Omental fat pad (tissue), 4 donors: Measurements from ENCODE around the gene HSP90AA1. TPM values are rescaled to one million over a fixed set of nuclear protein-coding genes. Genes with fewer than 3 reads are reported as not detected.
"Not testable (repeated sequence)": the region's sequence is repeated elsewhere in the genome, so short reads cannot be mapped to it uniquely, and the experiment has no call there.

Experiments
- ATAC-seq: fragments of 150-250 bp; one replicate; pipeline ENCODE4 v1.9.1; 2016; ENCODE audit warnings: mild to moderate bottlenecking, moderate library complexity; ENCODE audit not compliant: low FRiP score
- DNase-seq: peaks from one replicate; pipeline ENCODE4 v3.0.0-alpha.2; 2019; ENCODE audit warnings: low spot score
- CTCF ChIP-seq, 3 donors: fragments of 450-650 bp; IDR thresholded peaks; one replicate each; pipeline ENCODE4 v1.5.1; 2016 to 2017; ENCODE audit warnings: antibody characterized with exemption in 3 of 3, mild to moderate bottlenecking in 3 of 3, moderate library complexity in 2 of 3
- total RNA-seq, 4 donors: library from RNA; depleted of rRNA; stranded (reverse); fragments of >200 nt; gene quantifications; one replicate each; pipeline ENCODE4 v1.1.0, GENCODE V29; 2016

The HSP90AA1 gene
- total RNA-seq, 4 donors from 2014 or later: 453 to 1,533 (median 691) TPM

GRCh38 chr14:102121567-102121966 lies 34.7 kb upstream of the HSP90AA1 start:
- DNase-seq (no peak), ATAC-seq (no peak)
- no peak for TF ChIP-seq CTCF (IDR thresholded peaks at IDR 0.05)

- DNase-seq (no peak), ATAC-seq (no peak)
- TF ChIP-seq CTCF (IDR thresholded peaks at IDR 0.05): no peak
Measured at GRCh38 chr14:102120888-102121287, 34.0 kb upstream of the HSP90AA1 start.

- no peak for TF ChIP-seq CTCF (IDR thresholded peaks at IDR 0.05)
- ATAC-seq: no peak
- no peak for DNase-seq
Measured at GRCh38 chr14:102117852-102118251, 31.0 kb upstream of the HSP90AA1 start.

- no peak for ATAC-seq
Measured at GRCh38 chr14:102116361-102117180, 29.7 kb upstream of the HSP90AA1 start.

GRCh38 chr14:102111101-102111500 lies 24.3 kb upstream of the HSP90AA1 start:
- ATAC-seq (no peak), DNase-seq (no peak)
- TF ChIP-seq CTCF (IDR thresholded peaks at IDR 0.05): no peak

More at GRCh38 chr14:102116361-102117180, 29.7 kb upstream of the HSP90AA1 start:
- no peak for TF ChIP-seq CTCF (IDR thresholded peaks at IDR 0.05)
- DNase-seq: no peak

- ATAC-seq: not testable (repeated sequence)
Measured at GRCh38 chr14:102109332-102109731, 22.5 kb upstream of the HSP90AA1 start.

GRCh38 chr14:102105369-102105768 lies 18.5 kb upstream of the HSP90AA1 start:
- ATAC-seq (no peak), DNase-seq (no peak)
- TF ChIP-seq CTCF (IDR thresholded peaks at IDR 0.05): no peak

More at GRCh38 chr14:102109332-102109731, 22.5 kb upstream of the HSP90AA1 start:
- not testable (repeated sequence) for DNase-seq
